Measurements from ENCODE around the gene SH3PXD2A.

- no peak for TF ChIP-seq CTCF (conservative IDR thresholded peaks at IDR 0.05 in 1 of 2, IDR thresholded peaks at IDR 0.05 in 1 of 2; ENCODE audit: extremely low read depth in 1 of 2, insufficient read depth in 1 of 2, low read depth in 1 of 2, low read length in 2 of 2)
- no peak for TF ChIP-seq EZH2 (IDR thresholded peaks at IDR 0.05; ENCODE audit: borderline replicate concordance, low read length)
Observed at GRCh38 chr10:103709341-103709920, 145.9 kb downstream of the SH3PXD2A start.

All from mammary epithelial cell (primary cell).